Panc1 (cell line): Measurements from ENCODE around the gene PCGF1. TPM values are rescaled to one million over a fixed set of nuclear protein-coding genes. Genes with fewer than 3 reads are reported as not detected.
"Not testable (repeated sequence)": the region's sequence is repeated elsewhere in the genome, so short reads cannot be mapped to it uniquely, and the experiment has no call there.

Experiments used
- ATAC-seq: fragments of 200-7000 bp; cut with Tn5 transposase; 2 replicates; pipeline ENCODE4 v1.9.1; 2020; ENCODE audit warnings: mild to moderate bottlenecking, moderate library complexity
- BruUV-seq: library from RNA; stranded (reverse); fragments of 400-500 nt; replicated peaks from 2 replicates; lab custom pipeline; 2021; lab: Mats Ljungman, UMichigan
- CTCF ChIA-PET: fragments of 300-600 bp; sonication (Branson Sonifier 250); formaldehyde crosslinking; loops from one replicate; lab custom pipeline; 2022; ENCODE audit warnings: antibody characterized with exemption; lab: Charles Lee
- POLR2A ChIA-PET: fragments of 300-600 bp; sonication (Branson Sonifier 250); formaldehyde crosslinking; loops from one replicate; lab custom pipeline; 2022; ENCODE audit warnings: antibody characterized with exemption; lab: Charles Lee
- DNase-seq: peaks from one replicate; pipeline ENCODE4 v3.0.0-alpha.2; 2010; ENCODE audit warnings: low read depth, low spot score
- H3K27ac ChIP-seq: 2 replicates; pipeline ENCODE4 v1.5.1; 2011; ENCODE audit warnings: mild to moderate bottlenecking, low read length, inconsistent platforms
- H3K27me3 ChIP-seq: fragments of 200-500 bp; sonication (Bioruptor generic); 2 replicates; pipeline ENCODE4 v1.6.0; 2014; ENCODE audit warnings: low read length, inconsistent platforms; ENCODE audit not compliant: control insufficient read depth, insufficient read depth
- H3K36me3 ChIP-seq: fragments of 200-500 bp; sonication (Bioruptor generic); 2 replicates; pipeline ENCODE4 v1.5.1; 2014; ENCODE audit warnings: inconsistent platforms, mild to moderate bottlenecking, low read length, moderate library complexity; ENCODE audit not compliant: control insufficient read depth, insufficient read depth
- H3K4me1 ChIP-seq: 2 replicates; pipeline ENCODE4 v1.5.1; 2011; ENCODE audit warnings: inconsistent platforms, mild to moderate bottlenecking, low read length, moderate library complexity; ENCODE audit not compliant: control insufficient read depth, insufficient read depth
- H3K4me3 ChIP-seq, 2 experiments: 2 replicates each; pipeline ENCODE4 v1.5.1; 2011 to 2012; ENCODE audit warnings: low read depth in 2 of 2, low read length in 2 of 2, mild to moderate bottlenecking in 2 of 2, inconsistent platforms in 1 of 2, moderate library complexity in 1 of 2
- H3K9me3 ChIP-seq: fragments of 200-500 bp; sonication (Bioruptor generic); 2 replicates; pipeline ENCODE4 v1.5.1; 2014; ENCODE audit warnings: low read depth, mild to moderate bottlenecking, inconsistent platforms, low read length, moderate library complexity; ENCODE audit not compliant: control insufficient read depth, insufficient read depth
- CTCF ChIP-seq: fragments of 450-650 bp; IDR thresholded peaks from 2 replicates; pipeline ENCODE4 v1.5.1; 2017; ENCODE audit warnings: mild to moderate bottlenecking
- POLR2AphosphoS5 ChIP-seq: IDR thresholded peaks from 2 replicates; pipeline ENCODE4 v1.6.1; 2012; ENCODE audit warnings: mild to moderate bottlenecking, low read depth, low read length, moderate library complexity
- REST ChIP-seq, 2 experiments: IDR thresholded peaks; 2 replicates each; pipeline ENCODE4 v1.6.1; 2011 to 2012; ENCODE audit warnings: low read depth in 2 of 2, control low read depth in 1 of 2, low read length in 1 of 2, mild to moderate bottlenecking in 1 of 2, moderate library complexity in 1 of 2; ENCODE audit not compliant: insufficient read depth in 1 of 2
- SIN3A ChIP-seq: IDR thresholded peaks from 2 replicates; pipeline ENCODE4 v1.6.1; 2012; ENCODE audit warnings: low read depth, mild to moderate bottlenecking, low read length, moderate library complexity, borderline replicate concordance; ENCODE audit not compliant: insufficient read depth
- TCF7L2 ChIP-seq: IDR thresholded peaks from 2 replicates; pipeline ENCODE4 v1.6.1; 2011; ENCODE audit warnings: mild to moderate bottlenecking, low read depth, low read length, inconsistent platforms
- in situ Hi-C: cut with HindIII; loops from 2 replicates; pipeline ENCODE4 v1.10.0; 2016; ENCODE audit warnings: low sequenced_read_pairs, low pct_unique_long_range_greater_than_20kb
- intact Hi-C: fragments of 100-400 bp; cut with micrococcal nuclease; formaldehyde crosslinking; loops from one replicate; pipeline ENCODE4 v1.10.0; 2022; ENCODE audit not compliant: unreplicated experiment
- total RNA-seq: library from RNA; stranded (reverse); gene quantifications from one replicate; pipeline ENCODE4 v1.2.1, GENCODE V29; 2021; ENCODE audit not compliant: unreplicated experiment

PCGF1 gene
- total RNA-seq, 1 experiment from 2014 or later, result 36.8 TPM

- Histone ChIP-seq H3K27me3 (no peaks in the 10 kb centered on the region), H3K4me3 (peak within 1 kb of the TSS; percentile 70 to 86), H3K27ac (peak within 1 kb of the TSS; percentile 95), H3K36me3 (peaks cover 3% of the 10 kb centered on the region; the same call in 1 of the 2 replicates), H3K4me1 (peaks cover under 1% of the 10 kb centered on the region; the same call in 1 of the 2 replicates), H3K9me3 (no peaks in the 10 kb centered on the region)
- in situ Hi-C loops (no loop called here), intact Hi-C loops (no loop called here)
- POLR2A ChIA-PET, result no interaction called here
- peak; percentile 99 for TF ChIP-seq POLR2AphosphoS5
- TF ChIP-seq CTCF, result no peak
- TF ChIP-seq TCF7L2, result no peak
- TF ChIP-seq REST (IDR thresholded peaks at IDR 0.05; ENCODE audit: insufficient read depth in 1 of 2, low read depth in 2 of 2, low read length in 1 of 2), result 0 out of 4 replicates have a peak, but pooled peaks of 1 of the 2 experiments have one; percentile 45
- 0 out of 2 replicates have a peak, but pooled peaks have one; percentile 55 for TF ChIP-seq SIN3A
- TSS peak; percentile 98 for BruUV-seq
- CTCF ChIA-PET, result interaction anchor here (1.5 kb wide), 1 partner anchor 11 kb away, joined by 6 read pairs; the partner anchor contains the start of genes CCDC142 and TTC31
- ATAC-seq (peak; percentile 95), DNase-seq (peak; percentile 80)
Observed at GRCh38 chr2:74472086-74472944, 35.2 kb downstream of the PCGF1 start, which contains the start of gene MRPL53. TSS of gene MRPL53 (minus strand) at chr2:74472680. CDS start at chr2:74472660, 20 bp downstream.

- no TSS peak for BruUV-seq
- ATAC-seq, result no peak
- no peaks in the 10 kb centered on the region for H3K27me3 ChIP-seq
- H3K27ac ChIP-seq, result peak overlapping the region; percentile 95
- no peak for DNase-seq
- intact Hi-C loops, result no loop called here
- no peaks in the 10 kb centered on the region for H3K9me3 ChIP-seq
- H3K36me3 ChIP-seq, result peaks cover 3% of the 10 kb centered on the region; the same call in 1 of the 2 replicates
- in situ Hi-C loops, result no loop called here
- ChIA-PET CTCF (no interaction called here), POLR2A (interaction anchor here (0.6 to 0.7 kb wide), 4 partner anchors 13 to 265 kb away, joined by 4 to 9 read pairs (median 6); partner anchors contain the start of gene WBP1)
- H3K4me1 ChIP-seq, result peaks cover 2% of the 10 kb centered on the region; the same call in 1 of the 2 replicates
- TF ChIP-seq TCF7L2 (no peak), POLR2AphosphoS5 (no peak), SIN3A (no peak), CTCF (no peak), REST (IDR thresholded peaks at IDR 0.05; ENCODE audit: insufficient read depth in 1 of 2, low read depth in 2 of 2, low read length in 1 of 2) (no peak)
- H3K4me3 ChIP-seq, result peak overlapping the region; percentile 70 to 86
Observed at GRCh38 chr2:74471332-74472065, 36.0 kb downstream of the PCGF1 start.

- H3K4me3 ChIP-seq, H3K27me3 ChIP-seq, ATAC-seq, in situ Hi-C loops, H3K4me1 ChIP-seq, H3K27ac ChIP-seq, H3K9me3 ChIP-seq, BruUV-seq, H3K36me3 ChIP-seq, intact Hi-C loops, DNase-seq, CTCF ChIA-PET: not testable (repeated sequence)
- POLR2A ChIA-PET, result interaction anchor here (0.6 to 0.7 kb wide), 3 partner anchors 16 to 266 kb away, joined by 4 to 9 read pairs (median 8); no protein-coding TSS in a partner anchor
Observed at GRCh38 chr2:74470742-74471141, 36.8 kb downstream of the PCGF1 start.
